ENCODE data around the gene L1CAM.

The L1CAM gene

DNA sequence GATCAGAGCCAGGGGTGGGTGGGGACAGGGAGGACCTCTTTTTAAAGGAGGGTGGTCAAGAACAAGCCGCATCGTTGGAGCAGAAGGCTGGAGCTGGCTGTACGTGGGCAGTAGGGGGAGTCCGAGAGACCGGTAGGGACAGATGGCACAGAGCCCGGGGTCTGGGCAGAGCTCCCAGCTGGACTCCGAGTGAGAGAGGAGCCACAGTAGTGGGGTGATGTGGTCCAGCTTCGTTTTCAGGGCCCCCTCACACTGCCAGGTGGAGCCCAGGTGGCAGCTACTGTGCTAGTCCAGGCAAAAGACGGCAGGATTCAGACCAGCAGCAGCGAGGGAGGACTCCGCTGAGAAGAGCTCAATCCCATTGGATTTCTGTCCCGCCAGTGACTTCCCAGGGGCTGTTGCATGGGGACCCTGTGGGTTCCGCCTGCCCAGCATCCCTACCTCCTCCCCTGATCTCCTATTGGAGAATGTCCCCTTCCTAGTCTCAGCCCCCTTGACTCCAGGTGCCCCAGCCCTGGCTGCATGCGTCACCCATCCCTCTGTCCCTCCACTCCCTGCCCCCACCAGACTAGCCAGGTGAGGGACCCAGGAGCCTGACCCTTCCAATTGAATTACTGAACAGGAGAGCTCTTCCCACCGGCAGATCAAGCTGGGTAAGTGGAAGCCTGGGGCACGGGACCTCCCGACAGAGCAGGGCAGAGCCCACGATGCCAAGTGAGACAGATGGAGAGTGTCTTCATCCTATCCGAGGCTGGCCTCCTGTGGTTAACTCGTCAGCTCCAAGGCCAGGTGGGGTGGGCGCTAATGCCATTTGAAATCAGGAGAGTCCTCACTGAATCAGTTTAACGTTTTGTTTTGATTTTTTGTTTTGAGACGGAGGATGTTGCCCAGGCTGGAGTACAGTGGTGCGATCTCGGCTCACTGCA lies 37.2 kb upstream of the L1CAM start:
- DNase-seq (ENCODE audit: low spot score), result no peak
- in situ Hi-C loops (cut with MboI; ENCODE audit: low sequenced_read_pairs, unreplicated experiment), result no loop called here
- TF ChIP-seq CTCF (IDR thresholded peaks at IDR 0.05; ENCODE audit: borderline replicate concordance, control extremely low read depth, extremely low read depth, insufficient read depth, missing control alignments), result peak; percentile 18

DNA sequence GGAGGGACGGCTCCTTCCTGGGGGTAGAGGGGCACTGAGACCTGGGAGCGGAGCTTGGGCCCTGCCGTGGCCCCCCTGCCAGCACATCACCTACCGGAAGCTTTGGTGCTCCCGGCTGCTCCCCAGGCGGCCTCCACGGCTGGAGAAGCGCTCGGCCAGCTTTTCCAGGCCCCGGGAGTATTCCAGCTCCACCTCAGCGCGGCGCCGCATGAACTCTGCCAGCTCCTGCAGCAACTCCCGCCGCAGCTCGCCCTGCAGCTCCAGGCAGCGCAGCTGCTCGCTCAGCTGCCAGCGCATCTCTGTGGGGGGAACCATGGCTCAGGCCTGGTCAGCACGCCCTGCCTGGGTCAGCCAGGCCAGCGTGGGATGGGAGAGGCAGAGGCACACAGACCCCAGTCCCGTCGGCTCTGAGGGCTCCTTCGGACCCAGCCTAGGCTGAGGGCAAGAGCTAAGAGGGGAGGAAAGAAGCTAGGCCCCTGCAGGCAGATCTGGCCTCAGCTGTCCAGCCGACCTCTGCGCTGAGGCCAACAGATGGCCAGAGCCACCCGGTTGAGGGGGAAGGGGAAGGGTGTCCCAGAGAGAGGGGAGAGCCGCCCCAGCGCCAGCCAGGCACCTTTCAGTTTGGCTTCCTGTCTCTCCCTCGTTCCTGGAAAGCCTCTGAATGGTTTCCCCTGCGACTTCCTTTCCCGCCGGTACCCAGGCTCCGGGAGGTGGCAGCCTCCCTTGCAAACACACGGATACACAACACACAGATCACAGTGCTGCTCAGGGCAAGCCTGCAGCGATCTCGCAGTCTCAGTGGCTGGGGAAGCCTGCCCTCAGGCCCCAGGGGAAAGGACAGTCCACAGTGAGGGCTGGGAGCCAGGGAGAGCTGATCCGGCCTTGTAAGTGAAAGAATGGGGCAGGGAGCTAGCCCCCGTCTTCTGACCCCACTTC lies 35.8 kb upstream of the L1CAM start:
- no peak for TF ChIP-seq CTCF (IDR thresholded peaks at IDR 0.05; ENCODE audit: borderline replicate concordance, control extremely low read depth, extremely low read depth, insufficient read depth, missing control alignments)
- DNase-seq (ENCODE audit: low spot score), result no peak
- in situ Hi-C loops (cut with MboI; ENCODE audit: low sequenced_read_pairs, unreplicated experiment), result no loop called here

DNA sequence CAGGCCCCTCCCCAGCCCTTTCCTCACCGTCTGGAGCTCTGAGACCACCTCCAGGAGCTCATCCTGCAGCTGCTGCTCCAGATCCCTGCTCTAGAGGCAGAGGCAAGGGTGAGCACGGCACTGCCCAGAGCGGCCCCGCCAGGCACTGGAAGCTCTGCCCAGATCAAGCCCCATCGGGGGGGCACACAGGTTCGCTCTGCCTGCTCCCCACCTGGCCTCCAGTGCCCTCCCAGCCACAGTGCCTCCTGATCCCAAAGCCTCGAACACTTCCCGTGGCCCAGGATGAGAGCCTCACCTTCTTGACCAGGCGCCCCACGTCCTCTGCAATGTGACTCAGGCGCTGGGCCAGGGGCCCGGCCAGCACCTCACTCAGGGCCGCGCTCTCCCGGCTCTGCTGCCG lies 35.1 kb upstream of the L1CAM start:
- DNase-seq (ENCODE audit: low spot score), result no peak
- in situ Hi-C loops (cut with MboI; ENCODE audit: low sequenced_read_pairs, unreplicated experiment), result no loop called here
- no peak for TF ChIP-seq CTCF (IDR thresholded peaks at IDR 0.05; ENCODE audit: borderline replicate concordance, control extremely low read depth, extremely low read depth, insufficient read depth, missing control alignments)

GRCh38 chrX:153920546-153920945 lies 34.6 kb upstream of the L1CAM start:
- no peak for DNase-seq (ENCODE audit: low spot score)
- in situ Hi-C loops (cut with MboI; ENCODE audit: low sequenced_read_pairs, unreplicated experiment), result no loop called here
- TF ChIP-seq CTCF (IDR thresholded peaks at IDR 0.05; ENCODE audit: borderline replicate concordance, control extremely low read depth, extremely low read depth, insufficient read depth, missing control alignments), result no peak

DNA sequence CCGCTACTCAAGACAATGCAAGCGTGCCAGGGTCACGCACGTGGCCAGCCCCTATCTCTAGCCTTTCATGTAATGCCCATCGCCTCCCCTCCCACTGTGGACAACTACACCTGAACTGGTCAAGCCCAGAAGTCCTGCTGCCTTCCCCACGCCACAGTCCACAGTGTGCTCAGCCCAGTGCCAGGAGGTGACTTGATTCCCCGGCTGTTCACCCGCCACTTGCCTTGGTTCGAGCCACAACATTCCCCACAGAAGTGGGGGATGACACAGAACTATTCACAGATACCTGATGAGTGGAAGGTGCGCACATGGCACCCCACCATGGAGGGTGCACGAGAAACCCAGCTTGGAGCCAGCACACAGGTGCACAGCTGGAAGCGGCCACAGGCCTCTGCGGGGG lies 33.3 kb upstream of the L1CAM start:
- in situ Hi-C loops (cut with MboI; ENCODE audit: low sequenced_read_pairs, unreplicated experiment), result no loop called here
- TF ChIP-seq CTCF (IDR thresholded peaks at IDR 0.05; ENCODE audit: borderline replicate concordance, control extremely low read depth, extremely low read depth, insufficient read depth, missing control alignments), result no peak
- DNase-seq (ENCODE audit: low spot score), result no peak

DNA sequence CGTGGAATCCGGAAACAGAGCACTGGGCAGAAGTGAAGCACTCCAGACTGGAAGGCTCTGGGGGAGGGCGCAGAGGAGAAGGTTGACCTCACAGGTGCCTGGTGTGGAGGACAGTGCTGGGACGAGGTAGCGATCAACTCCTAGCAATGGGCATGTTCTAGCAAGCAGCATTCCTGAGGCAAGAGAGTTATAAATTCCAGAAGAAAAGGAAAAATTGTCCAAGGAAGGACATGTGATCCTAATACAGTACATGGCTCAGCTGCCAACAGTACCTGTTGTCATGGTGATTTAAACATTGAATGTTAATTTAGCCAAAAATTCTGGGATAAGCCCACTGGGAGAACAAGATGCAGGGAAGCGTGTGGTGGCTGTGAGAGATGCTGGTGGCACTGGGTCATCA lies 31.9 kb upstream of the L1CAM start:
- TF ChIP-seq CTCF (IDR thresholded peaks at IDR 0.05; ENCODE audit: borderline replicate concordance, control extremely low read depth, extremely low read depth, insufficient read depth, missing control alignments), result no peak
- in situ Hi-C loops (cut with MboI; ENCODE audit: low sequenced_read_pairs, unreplicated experiment), result no loop called here
- DNase-seq (ENCODE audit: low spot score), result no peak
